GM12865 (cell line): Measurements from ENCODE around the gene RUNX3.

Experiments
- DNase-seq: peaks from one replicate; pipeline ENCODE4 v3.0.0; 2010; ENCODE audit warnings: low read depth
- H3K4me3 ChIP-seq: 2 replicates; pipeline ENCODE4 v1.5.1; 2011; ENCODE audit warnings: mild to moderate bottlenecking, low read depth, low read length, control low read depth
- TF ChIP-seq, protein P1 (sequence below): IDR thresholded peaks from 2 replicates; pipeline ENCODE4 v1.5.1; 2011; ENCODE audit warnings: low read length, control low read depth, low read depth, inconsistent platforms; ENCODE audit not compliant: insufficient read depth; ENCODE audit errors: missing control alignments

RUNX3 gene

DNA sequence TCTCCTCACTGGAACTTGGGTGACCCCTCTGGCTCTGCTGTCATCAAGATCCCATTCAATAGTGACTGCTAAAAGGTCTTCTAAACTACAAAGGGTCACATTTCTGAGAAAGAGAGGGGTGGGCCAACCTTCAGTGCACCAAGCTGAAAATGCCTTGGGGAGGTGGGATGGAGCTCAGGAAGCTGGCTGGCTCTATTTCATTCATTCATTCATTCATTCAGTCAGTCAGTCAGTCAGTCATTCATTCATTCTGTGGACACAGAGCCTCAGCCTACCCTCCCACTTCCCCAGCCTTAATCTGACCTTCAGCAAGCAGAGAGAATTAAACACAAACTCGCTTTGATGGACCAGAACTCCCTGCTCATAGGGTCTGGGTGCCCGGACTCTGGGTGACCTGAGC, 11.7 kb downstream of the RUNX3 start:
- TF ChIP-seq, protein P1, sequence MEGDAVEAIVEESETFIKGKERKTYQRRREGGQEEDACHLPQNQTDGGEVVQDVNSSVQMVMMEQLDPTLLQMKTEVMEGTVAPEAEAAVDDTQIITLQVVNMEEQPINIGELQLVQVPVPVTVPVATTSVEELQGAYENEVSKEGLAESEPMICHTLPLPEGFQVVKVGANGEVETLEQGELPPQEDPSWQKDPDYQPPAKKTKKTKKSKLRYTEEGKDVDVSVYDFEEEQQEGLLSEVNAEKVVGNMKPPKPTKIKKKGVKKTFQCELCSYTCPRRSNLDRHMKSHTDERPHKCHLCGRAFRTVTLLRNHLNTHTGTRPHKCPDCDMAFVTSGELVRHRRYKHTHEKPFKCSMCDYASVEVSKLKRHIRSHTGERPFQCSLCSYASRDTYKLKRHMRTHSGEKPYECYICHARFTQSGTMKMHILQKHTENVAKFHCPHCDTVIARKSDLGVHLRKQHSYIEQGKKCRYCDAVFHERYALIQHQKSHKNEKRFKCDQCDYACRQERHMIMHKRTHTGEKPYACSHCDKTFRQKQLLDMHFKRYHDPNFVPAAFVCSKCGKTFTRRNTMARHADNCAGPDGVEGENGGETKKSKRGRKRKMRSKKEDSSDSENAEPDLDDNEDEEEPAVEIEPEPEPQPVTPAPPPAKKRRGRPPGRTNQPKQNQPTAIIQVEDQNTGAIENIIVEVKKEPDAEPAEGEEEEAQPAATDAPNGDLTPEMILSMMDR = no peak

DNA sequence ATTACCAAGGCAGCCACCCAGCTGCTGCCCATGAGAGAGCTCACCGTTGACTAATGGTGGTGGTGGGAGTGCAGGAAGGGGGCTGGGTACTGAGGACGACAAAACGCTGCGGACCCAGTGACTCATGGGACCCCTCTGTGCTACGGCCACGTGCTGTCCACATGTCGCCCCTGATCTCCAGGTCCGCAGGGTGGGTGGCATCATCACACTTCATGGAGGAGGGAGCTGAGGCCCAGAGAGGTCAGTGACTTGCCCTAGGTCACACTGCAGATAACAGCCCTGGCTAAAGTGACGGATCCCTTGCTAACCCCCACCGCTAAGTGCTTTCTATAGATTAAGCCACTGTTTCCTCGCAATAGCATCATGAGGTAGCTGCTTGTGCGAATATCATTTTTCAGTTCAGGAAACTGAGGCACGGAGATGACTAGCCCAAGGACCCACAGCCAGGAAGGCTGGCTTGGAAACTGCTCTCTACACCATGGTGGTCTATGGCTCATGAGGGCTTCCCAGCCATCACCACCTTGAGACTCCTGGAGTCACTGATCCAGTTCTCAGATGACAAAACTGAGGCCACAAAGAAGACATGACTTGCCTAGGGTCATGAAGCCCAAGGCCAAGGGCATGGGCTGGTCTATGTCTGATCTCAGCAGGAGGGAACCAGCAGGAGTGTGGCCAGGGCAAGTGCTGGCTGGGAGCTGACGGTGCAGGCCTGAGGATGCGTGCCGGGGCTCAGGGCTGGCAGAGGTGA, 12.6 kb downstream of the RUNX3 start:
- DNase-seq = no peak
- TF ChIP-seq, protein P1 = no peak
- H3K4me3 ChIP-seq = no peak overlapping the region

More for the DNA sequence above, 11.7 kb downstream of the RUNX3 start:
- no peak overlapping the region for H3K4me3 ChIP-seq
- no peak for DNase-seq

DNA sequence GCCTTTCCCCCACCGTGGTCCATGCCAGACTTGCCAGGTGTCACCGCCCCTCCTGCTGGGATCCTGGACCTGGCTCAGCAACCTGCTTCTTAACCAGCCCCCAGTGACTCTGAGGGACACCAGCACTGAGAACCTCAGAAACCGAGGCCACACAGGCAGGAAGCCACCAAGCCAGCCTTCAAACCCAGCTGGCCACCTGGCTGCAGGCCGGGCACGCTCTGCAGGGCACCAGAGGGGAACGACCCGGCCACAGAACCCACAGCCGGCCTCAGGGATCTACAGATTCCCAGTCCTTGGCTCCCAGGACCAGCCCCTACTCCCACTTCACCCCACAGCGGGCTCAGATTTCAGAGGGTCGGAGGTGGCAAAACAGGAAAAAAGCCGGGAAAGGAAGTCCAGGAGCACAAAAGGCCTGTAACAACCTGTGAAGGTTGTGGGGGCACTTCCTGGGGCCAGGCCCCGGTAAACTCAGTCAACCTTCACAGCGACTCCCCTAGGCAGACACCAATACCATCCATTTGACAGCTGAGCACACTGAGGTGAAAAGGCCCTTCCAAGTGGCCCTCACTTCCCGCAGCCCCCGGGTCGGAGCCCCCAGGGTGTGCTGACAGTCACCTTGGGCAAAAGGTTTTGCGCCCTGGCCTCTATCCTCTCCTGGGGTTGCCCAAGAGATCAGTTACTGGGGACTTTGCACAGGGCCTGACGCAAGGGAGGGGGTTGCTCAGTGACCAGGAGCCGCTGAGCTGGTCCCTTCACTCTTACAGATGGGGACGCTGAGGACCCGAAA, 14.1 kb downstream of the RUNX3 start:
- peak; percentile 67 for DNase-seq
- H3K4me3 ChIP-seq = no peak overlapping the region
- TF ChIP-seq, protein P1 = no peak

DNA sequence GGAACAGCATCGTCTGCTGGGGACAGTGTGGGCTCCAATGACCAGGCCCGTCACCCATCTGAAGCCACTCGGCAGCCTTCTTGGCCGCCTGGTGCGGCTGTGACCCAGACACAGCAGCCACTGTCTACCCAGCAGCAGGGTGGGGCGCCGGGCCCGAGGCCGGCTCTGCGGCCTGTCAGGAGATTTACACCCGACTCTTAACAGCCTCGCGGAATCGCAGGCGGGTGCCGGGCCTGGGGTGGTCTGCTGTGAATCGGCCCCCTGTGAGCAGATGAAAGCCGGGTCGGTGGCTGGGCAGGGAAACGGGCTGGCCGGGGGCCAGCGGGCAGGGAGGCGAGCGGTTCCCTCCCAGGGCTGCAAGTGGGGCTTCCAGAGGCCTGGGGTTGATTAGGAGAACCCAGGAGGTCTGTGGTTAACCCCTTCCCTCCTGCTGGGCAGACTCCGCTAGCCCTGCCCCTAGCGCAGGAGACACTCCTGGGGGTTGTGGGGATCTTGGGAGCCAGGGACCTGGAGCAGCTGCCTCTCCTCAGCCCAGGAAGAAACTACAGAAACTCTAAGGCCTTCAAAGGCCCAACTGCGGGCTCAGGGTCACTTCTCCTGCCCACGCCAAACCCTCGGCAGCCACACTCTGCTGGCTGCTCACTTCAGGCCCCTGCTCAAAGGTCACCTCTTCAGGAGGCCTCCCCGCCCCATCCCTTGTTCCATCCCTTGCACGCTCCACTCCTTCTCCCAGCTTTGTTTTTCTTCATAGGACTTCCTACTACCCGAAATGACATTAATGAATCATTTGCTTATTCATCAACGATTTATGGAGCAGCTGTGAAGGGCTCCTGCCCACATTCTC, 15.6 kb downstream of the RUNX3 start:
- H3K4me3 ChIP-seq = no peak overlapping the region
- no peak for DNase-seq
- TF ChIP-seq, protein P1 = no peak

DNA sequence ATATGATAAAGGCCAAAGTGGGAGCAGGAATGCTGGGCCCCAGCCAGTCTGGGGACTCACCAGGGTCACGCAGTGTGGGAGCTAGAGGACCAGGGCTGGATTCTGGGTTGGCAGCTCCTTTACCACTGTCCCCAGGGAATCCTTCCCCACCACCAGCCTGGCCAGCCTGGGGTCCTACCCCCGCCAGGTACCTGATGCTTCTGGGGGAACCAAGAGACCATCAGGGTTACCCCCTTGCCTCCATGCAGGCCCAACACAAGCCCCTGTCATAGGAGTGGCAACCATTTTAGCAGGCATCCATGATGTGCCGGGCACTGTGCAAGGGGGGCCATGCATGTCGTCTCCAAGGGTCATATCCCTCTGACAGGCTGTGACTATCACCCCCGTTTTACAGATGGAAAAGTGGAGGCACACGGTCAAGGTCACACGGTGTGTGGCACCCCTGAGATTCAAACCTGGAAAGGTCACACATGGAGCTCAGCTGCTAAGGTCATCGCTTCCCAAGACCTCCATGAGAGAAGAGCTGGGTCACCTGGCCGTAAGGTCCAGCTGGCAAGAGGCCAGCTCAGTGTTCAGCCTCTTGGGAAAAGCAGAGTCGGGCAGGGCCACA, 16.4 kb downstream of the RUNX3 start:
- H3K4me3 ChIP-seq = no peak overlapping the region
- no peak for DNase-seq
- TF ChIP-seq, protein P1 = no peak

DNA sequence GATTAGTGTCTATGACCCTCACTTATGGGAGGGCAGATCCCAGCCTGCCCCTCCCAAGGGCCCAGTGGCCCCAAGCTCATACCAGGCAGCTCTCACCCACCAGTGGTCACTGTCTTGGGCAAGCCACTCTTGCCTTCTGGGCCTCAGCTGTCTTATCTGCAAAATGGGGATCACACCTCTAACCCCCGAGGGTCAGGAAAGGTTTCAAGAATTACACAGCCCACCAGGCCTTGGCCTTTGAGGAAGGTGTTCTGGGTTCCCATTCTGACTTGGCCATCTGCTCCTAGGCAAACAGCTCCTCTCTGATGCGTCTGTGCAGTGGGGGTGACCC, 16.8 kb downstream of the RUNX3 start:
- TF ChIP-seq, protein P1 = no peak
- no peak for DNase-seq

More for the DNA sequence above, 16.8 kb downstream of the RUNX3 start:
- no peak overlapping the region for H3K4me3 ChIP-seq
